NCI-H345 treated with DMSO at 0.1 percent for 48 hours (cell line): ENCODE data around the gene CEACAM6.
"Not testable (repeated sequence)": the region's sequence is repeated elsewhere in the genome, so short reads cannot be mapped to it uniquely, and the experiment has no call there.

ENCODE experiments used
- DNase-seq: peaks from one replicate; lab custom pipeline; 2025; ENCODE audit not compliant: unreplicated experiment; lab: John Stamatoyannopoulos, UW

The CEACAM6 gene

GRCh38 chr19:41755328-41755913 is at the start of gene CEACAM6:
TSS of gene CEACAM6 (plus strand) at chr19:41755530. CDS start at chr19:41755639, 109 bp downstream.
- DNase-seq, result no peak

GRCh38 chr19:41706741-41707501 is 48.4 kb upstream of the CEACAM6 start:
- peak; percentile 49 for DNase-seq

GRCh38 chr19:41707502-41707812 is 47.9 kb upstream of the CEACAM6 start:
- DNase-seq, result no peak

GRCh38 chr19:41707871-41708371 is 47.4 kb upstream of the CEACAM6 start:
- no peak for DNase-seq

- no peak for DNase-seq
These were observed 46.8 kb upstream of the CEACAM6 start, which contains the start of gene CEACAM5 for GRCh38 chr19:41708481-41708880. TSS of gene CEACAM5 (plus strand) at chr19:41708626. CDS start at chr19:41708732, 106 bp downstream.

- not testable (repeated sequence) for DNase-seq
These were observed 45.8 kb upstream of the CEACAM6 start for GRCh38 chr19:41709516-41709915.

- no peak for DNase-seq
These were observed 45.2 kb upstream of the CEACAM6 start for GRCh38 chr19:41709951-41710645.

- DNase-seq, result no peak
These were observed 43.7 kb upstream of the CEACAM6 start for GRCh38 chr19:41711376-41712261.

- DNase-seq, result no peak
These were observed 40.7 kb upstream of the CEACAM6 start for GRCh38 chr19:41714598-41714997.

GRCh38 chr19:41718761-41719160 is 36.6 kb upstream of the CEACAM6 start:
- no peak for DNase-seq

- no peak for DNase-seq
These were observed 35.2 kb upstream of the CEACAM6 start for GRCh38 chr19:41720103-41720502.

- no peak for DNase-seq
These were observed 28.8 kb upstream of the CEACAM6 start for GRCh38 chr19:41726493-41726892.

GRCh38 chr19:41734156-41734555 is 21.2 kb upstream of the CEACAM6 start:
- no peak for DNase-seq

- DNase-seq, result no peak
These were observed 20.7 kb upstream of the CEACAM6 start for GRCh38 chr19:41734585-41734984.

- DNase-seq, result no peak
These were observed 20.2 kb upstream of the CEACAM6 start for GRCh38 chr19:41735071-41735600.

- DNase-seq, result no peak
These were observed 16.0 kb upstream of the CEACAM6 start for GRCh38 chr19:41739361-41739760.

- DNase-seq, result no peak
These were observed 14.7 kb upstream of the CEACAM6 start for GRCh38 chr19:41740415-41741243.

- no peak for DNase-seq
These were observed 14.1 kb upstream of the CEACAM6 start for GRCh38 chr19:41741244-41741554.

- no peak for DNase-seq
These were observed 10.5 kb upstream of the CEACAM6 start for GRCh38 chr19:41744850-41745249.

- DNase-seq, result no peak
These were observed 9.6 kb upstream of the CEACAM6 start for GRCh38 chr19:41745756-41746155.
